ENCODE measurements around the gene TIAM1. TPM values are rescaled to one million over a fixed set of nuclear protein-coding genes. Genes with fewer than 3 reads are reported as not detected.

The TIAM1 gene
- total and polyA plus RNA-seq, 2 donors from 2014 or later, result 4.6 to 30.0 TPM

- Histone ChIP-seq H3K4me3 (ENCODE audit: low read length in 3 of 3) (no peak overlapping the region), H3K4me1 (ENCODE audit: control insufficient read depth in 2 of 3, insufficient read depth in 2 of 3, low read depth in 1 of 3, low read length in 3 of 3) (no peaks in the 10 kb centered on the region), H3K9ac (ENCODE audit: low read length in 3 of 3) (no peak overlapping the region), H3K27me3 (ENCODE audit: control insufficient read depth, insufficient read depth, low read length) (no peaks in the 10 kb centered on the region), H3K36me3 (ENCODE audit: control insufficient read depth in 2 of 3, insufficient read depth in 3 of 3, low read length in 3 of 3) (no peaks in the 10 kb centered on the region), H3K27ac (ENCODE audit: low read depth in 2 of 2, low read length in 2 of 2) (no peak overlapping the region), H3K9me3 (ENCODE audit: control insufficient read depth in 2 of 3, insufficient read depth in 1 of 3, low read length in 3 of 3) (no peaks in the 10 kb centered on the region)
- TF ChIP-seq CTCF (IDR thresholded peaks at IDR 0.05; ENCODE audit: borderline replicate concordance, extremely low read depth, insufficient read depth), result no peak
- no peak for FAIRE-seq
- no peak for DNase-seq
- intact Hi-C loops (cut with DNase I), result no loop called here
These were observed 61.9 kb downstream of the TIAM1 start for GRCh38 chr21:31282095-31282709.

- no peaks in the 10 kb centered on the region for H3K27me3 ChIP-seq (ENCODE audit: control insufficient read depth, insufficient read depth, low read length)
- intact Hi-C loops (cut with DNase I), result no loop called here
- H3K4me1 ChIP-seq (ENCODE audit: control insufficient read depth in 2 of 3, insufficient read depth in 2 of 3, low read depth in 1 of 3, low read length in 3 of 3), result no peaks in the 10 kb centered on the region
- DNase-seq (no peak), FAIRE-seq (no peak)
- no peaks in the 10 kb centered on the region for H3K9me3 ChIP-seq (ENCODE audit: control insufficient read depth in 2 of 3, insufficient read depth in 1 of 3, low read length in 3 of 3)
- H3K4me3 ChIP-seq (ENCODE audit: low read length in 3 of 3), result no peak overlapping the region
- TF ChIP-seq CTCF (IDR thresholded peaks at IDR 0.05; ENCODE audit: borderline replicate concordance, extremely low read depth, insufficient read depth), result no peak
- no peaks in the 10 kb centered on the region for H3K36me3 ChIP-seq (ENCODE audit: control insufficient read depth in 2 of 3, insufficient read depth in 3 of 3, low read length in 3 of 3)
- no peak overlapping the region for H3K27ac ChIP-seq (ENCODE audit: low read depth in 2 of 2, low read length in 2 of 2)
- H3K9ac ChIP-seq (ENCODE audit: low read length in 3 of 3), result no peak overlapping the region
These were observed 62.5 kb downstream of the TIAM1 start for GRCh38 chr21:31281561-31281960.

GRCh38 chr21:31279986-31280385, 64.1 kb downstream of the TIAM1 start:
- no peak overlapping the region for H3K27ac ChIP-seq (ENCODE audit: low read depth in 2 of 2, low read length in 2 of 2)
- no peaks in the 10 kb centered on the region for H3K9me3 ChIP-seq (ENCODE audit: control insufficient read depth in 2 of 3, insufficient read depth in 1 of 3, low read length in 3 of 3)
- no peaks in the 10 kb centered on the region for H3K27me3 ChIP-seq (ENCODE audit: control insufficient read depth, insufficient read depth, low read length)
- H3K36me3 ChIP-seq (ENCODE audit: control insufficient read depth in 2 of 3, insufficient read depth in 3 of 3, low read length in 3 of 3), result no peaks in the 10 kb centered on the region
- no peaks in the 10 kb centered on the region for H3K4me1 ChIP-seq (ENCODE audit: control insufficient read depth in 2 of 3, insufficient read depth in 2 of 3, low read depth in 1 of 3, low read length in 3 of 3)
- DNase-seq (no peak), FAIRE-seq (no peak)
- H3K4me3 ChIP-seq (ENCODE audit: low read length in 3 of 3), result no peak overlapping the region
- H3K9ac ChIP-seq (ENCODE audit: low read length in 3 of 3), result no peak overlapping the region
- TF ChIP-seq CTCF (IDR thresholded peaks at IDR 0.05; ENCODE audit: borderline replicate concordance, extremely low read depth, insufficient read depth), result no peak
- intact Hi-C loops (cut with DNase I), result no loop called here

GRCh38 chr21:31279214-31279613, 64.8 kb downstream of the TIAM1 start:
- H3K36me3 ChIP-seq (ENCODE audit: control insufficient read depth in 2 of 3, insufficient read depth in 3 of 3, low read length in 3 of 3), result no peaks in the 10 kb centered on the region
- no peak overlapping the region for H3K4me3 ChIP-seq (ENCODE audit: low read length in 3 of 3)
- no peak for TF ChIP-seq CTCF (IDR thresholded peaks at IDR 0.05; ENCODE audit: borderline replicate concordance, extremely low read depth, insufficient read depth)
- intact Hi-C loops (cut with DNase I), result no loop called here
- H3K9ac ChIP-seq (ENCODE audit: low read length in 3 of 3), result no peak overlapping the region
- H3K27me3 ChIP-seq (ENCODE audit: control insufficient read depth, insufficient read depth, low read length), result no peaks in the 10 kb centered on the region
- H3K27ac ChIP-seq (ENCODE audit: low read depth in 2 of 2, low read length in 2 of 2), result no peak overlapping the region
- DNase-seq, result no peak
- no peaks in the 10 kb centered on the region for H3K4me1 ChIP-seq (ENCODE audit: control insufficient read depth in 2 of 3, insufficient read depth in 2 of 3, low read depth in 1 of 3, low read length in 3 of 3)
- no peaks in the 10 kb centered on the region for H3K9me3 ChIP-seq (ENCODE audit: control insufficient read depth in 2 of 3, insufficient read depth in 1 of 3, low read length in 3 of 3)
- no peak for FAIRE-seq

All from kidney (tissue), 14 donors.